ENCODE measurements around the gene SPOP. TPM values are rescaled to one million over a fixed set of nuclear protein-coding genes. Genes with fewer than 3 reads are reported as not detected.
A peak's percentile ranks its signal among the peaks of the same experiment; 100 is the strongest.
"Not testable (repeated sequence)": the region's sequence is repeated elsewhere in the genome, so short reads cannot be mapped to it uniquely, and the experiment has no call there.

The SPOP gene
- total RNA-seq, 1 experiment from 2014 or later = 52.3 TPM

GRCh38 chr17:49659661-49660382 is 18.1 kb downstream of the SPOP start:
- intact Hi-C loops (cut with micrococcal nuclease) = no loop called here
- Mint-ChIP-seq H3K36me3 (ENCODE audit: insufficient read depth, unreplicated experiment) (peaks cover 25% of the 10 kb centered on the region), H3K4me3 (ENCODE audit: unreplicated experiment) (no peak overlapping the region), H3K9me3 (ENCODE audit: unreplicated experiment) (no peaks in the 10 kb centered on the region), H3K27ac (ENCODE audit: low read depth, unreplicated experiment) (peak overlapping the region; percentile 3), H3K4me1 (ENCODE audit: insufficient read depth, unreplicated experiment) (peaks cover 18% of the 10 kb centered on the region), H3K27me3 (ENCODE audit: insufficient read depth, unreplicated experiment) (no peaks in the 10 kb centered on the region)
- CTCF ChIA-PET = no interaction called here
- no peak for DNase-seq (ENCODE audit: unreplicated experiment)
- no peak for TF ChIP-seq CTCF (IDR thresholded peaks at IDR 0.05; ENCODE audit: unreplicated experiment)
- POLR2A ChIA-PET = no interaction called here
- no TSS peak for BruUV-seq (replicated peaks)

- Mint-ChIP-seq H3K4me1 (ENCODE audit: insufficient read depth, unreplicated experiment) (peaks cover 18% of the 10 kb centered on the region), H3K27ac (ENCODE audit: low read depth, unreplicated experiment) (no peak overlapping the region)
- CTCF ChIA-PET = no interaction called here
Measured at GRCh38 chr17:49656247-49656646, 21.6 kb downstream of the SPOP start.

GRCh38 chr17:49647256-49647585 is 30.7 kb downstream of the SPOP start:
- peaks cover 23% of the 10 kb centered on the region for H3K4me1 Mint-ChIP-seq (ENCODE audit: insufficient read depth, unreplicated experiment)
- no peaks in the 10 kb centered on the region for H3K27me3 Mint-ChIP-seq (ENCODE audit: insufficient read depth, unreplicated experiment)
- TSS peak; percentile 21 for BruUV-seq (replicated peaks)
- intact Hi-C loops (cut with micrococcal nuclease) = no loop called here
- H3K4me3 Mint-ChIP-seq (ENCODE audit: unreplicated experiment) = peak overlapping the region; percentile 79
- POLR2A ChIA-PET = interaction anchor here (0.9 to 3.7 kb wide), 11 partner anchors 8 to 117 kb away, joined by 3 to 39 read pairs (median 6); partner anchors contain the start of genes FAM117A, SLC35B1 and SPOP
- H3K9me3 Mint-ChIP-seq (ENCODE audit: unreplicated experiment) = no peaks in the 10 kb centered on the region
- CTCF ChIA-PET = interaction anchor here (1.1 to 1.4 kb wide), 2 partner anchors 13 to 60 kb away, joined by 6 to 7 read pairs; partner anchors contain the start of gene SLC35B1
- TF ChIP-seq CTCF (IDR thresholded peaks at IDR 0.05; ENCODE audit: unreplicated experiment) = no peak
- no peak for DNase-seq (ENCODE audit: unreplicated experiment)
- peak overlapping the region; percentile 84 for H3K27ac Mint-ChIP-seq (ENCODE audit: low read depth, unreplicated experiment)
- H3K36me3 Mint-ChIP-seq (ENCODE audit: insufficient read depth, unreplicated experiment) = peaks cover 5% of the 10 kb centered on the region

More at GRCh38 chr17:49656247-49656646, 21.6 kb downstream of the SPOP start:
- DNase-seq (ENCODE audit: unreplicated experiment) = no peak
- H3K9me3 Mint-ChIP-seq (ENCODE audit: unreplicated experiment) = no peaks in the 10 kb centered on the region
- intact Hi-C loops (cut with micrococcal nuclease) = no loop called here
- no peak for TF ChIP-seq CTCF (IDR thresholded peaks at IDR 0.05; ENCODE audit: unreplicated experiment)
- H3K4me3 Mint-ChIP-seq (ENCODE audit: unreplicated experiment) = no peak overlapping the region
- BruUV-seq (replicated peaks) = no TSS peak
- H3K27me3 Mint-ChIP-seq (ENCODE audit: insufficient read depth, unreplicated experiment) = no peaks in the 10 kb centered on the region
- peaks cover 11% of the 10 kb centered on the region for H3K36me3 Mint-ChIP-seq (ENCODE audit: insufficient read depth, unreplicated experiment)
- POLR2A ChIA-PET = interaction anchor here (1.2 kb wide), 1 partner anchor 9 kb away, joined by 8 read pairs; no protein-coding TSS in a partner anchor

GRCh38 chr17:49646391-49647255 is 31.3 kb downstream of the SPOP start:
- Mint-ChIP-seq H3K4me3 (ENCODE audit: unreplicated experiment) (peak overlapping the region; percentile 79), H3K27ac (ENCODE audit: low read depth, unreplicated experiment) (peak overlapping the region; percentile 84), H3K27me3 (ENCODE audit: insufficient read depth, unreplicated experiment) (no peaks in the 10 kb centered on the region), H3K9me3 (ENCODE audit: unreplicated experiment) (no peaks in the 10 kb centered on the region), H3K36me3 (ENCODE audit: insufficient read depth, unreplicated experiment) (peaks cover 5% of the 10 kb centered on the region), H3K4me1 (ENCODE audit: insufficient read depth, unreplicated experiment) (peaks cover 23% of the 10 kb centered on the region)
- ChIA-PET CTCF (interaction anchor here (0.5 to 1.4 kb wide), 8 partner anchors 12 to 646 kb away, joined by 3 to 7 read pairs (median 4); partner anchors contain the start of gene SLC35B1), POLR2A (interaction anchor here (0.6 to 3.7 kb wide), 17 partner anchors 8 to 149 kb away, joined by 3 to 39 read pairs (median 4); partner anchors contain the start of genes FAM117A, SLC35B1 and SPOP)
- intact Hi-C loops (cut with micrococcal nuclease) = loop anchor here (1.0 kb wide), 1 partner anchor 32 kb away; the partner anchor contains the start of gene SPOP
- no peak for TF ChIP-seq CTCF (IDR thresholded peaks at IDR 0.05; ENCODE audit: unreplicated experiment)
- BruUV-seq (replicated peaks) = no TSS peak
- DNase-seq (ENCODE audit: unreplicated experiment) = peak; percentile 76

- H3K36me3 Mint-ChIP-seq (ENCODE audit: insufficient read depth, unreplicated experiment); H3K27me3 Mint-ChIP-seq (ENCODE audit: insufficient read depth, unreplicated experiment); H3K9me3 Mint-ChIP-seq (ENCODE audit: unreplicated experiment); DNase-seq (ENCODE audit: unreplicated experiment): not testable (repeated sequence)
- Mint-ChIP-seq H3K4me3 (ENCODE audit: unreplicated experiment) (peak overlapping the region; percentile 79), H3K27ac (ENCODE audit: low read depth, unreplicated experiment) (peak overlapping the region; percentile 84), H3K4me1 (ENCODE audit: insufficient read depth, unreplicated experiment) (peaks cover 23% of the 10 kb centered on the region)
- CTCF ChIA-PET = interaction anchor here (0.5 to 1.4 kb wide), 6 partner anchors 11 to 646 kb away, joined by 3 to 7 read pairs (median 4); no protein-coding TSS in a partner anchor
- intact Hi-C loops (cut with micrococcal nuclease) = loop anchor here (1.0 kb wide), 1 partner anchor 32 kb away; the partner anchor contains the start of gene SPOP
- POLR2A ChIA-PET = interaction anchor here (0.7 to 3.7 kb wide), 15 partner anchors 8 to 150 kb away, joined by 3 to 39 read pairs (median 4); partner anchors contain the start of genes FAM117A, SLC35B1 and SPOP
- TSS peak; percentile 72 for BruUV-seq (replicated peaks)
Measured at GRCh38 chr17:49646056-49646390, 31.9 kb downstream of the SPOP start.
